ENCODE results near the gene SRGAP1.

SRGAP1 gene

GRCh38 chr12:63967358-63968145 lies 123.1 kb downstream of the SRGAP1 start:
- DNase-seq (ENCODE audit: low read depth) = no peak
- H3K4me3 ChIP-seq (ENCODE audit: low read depth, low read length) = no peak overlapping the region
- TF ChIP-seq CTCF (IDR thresholded peaks at IDR 0.05; ENCODE audit: low read depth, low read length, missing control alignments) = no peak

- no peak overlapping the region for H3K4me3 ChIP-seq (ENCODE audit: low read depth, low read length)
- no peak for DNase-seq (ENCODE audit: low read depth)
- TF ChIP-seq CTCF (IDR thresholded peaks at IDR 0.05; ENCODE audit: low read depth, low read length, missing control alignments) = no peak
Measured at GRCh38 chr12:63968673-63969072, 124.2 kb downstream of the SRGAP1 start.

DNA sequence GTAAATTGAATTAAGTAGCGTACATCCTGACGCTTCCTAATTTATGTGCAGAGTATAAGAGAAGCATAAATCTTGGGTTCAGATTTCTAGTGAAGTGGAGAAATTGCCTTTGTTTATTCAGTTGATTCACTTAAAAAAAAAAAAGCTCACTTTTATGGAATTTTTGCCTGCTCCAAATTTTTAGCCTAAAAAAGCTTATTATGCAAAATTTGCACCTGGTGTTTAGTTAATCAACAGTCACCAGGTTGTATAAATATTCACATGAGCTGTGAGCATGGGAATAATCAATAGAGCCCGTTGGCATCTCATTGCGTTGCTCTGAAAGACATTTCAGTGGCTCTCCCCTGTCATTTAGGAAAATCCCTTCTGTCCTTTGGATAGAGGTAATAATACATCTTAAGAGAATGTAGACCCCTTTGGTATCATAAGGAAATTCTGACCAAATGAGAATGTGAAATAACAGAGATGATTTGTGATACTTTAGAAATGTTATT lies 132.4 kb downstream of the SRGAP1 start:
- DNase-seq (ENCODE audit: low read depth) = no peak
- TF ChIP-seq CTCF (IDR thresholded peaks at IDR 0.05; ENCODE audit: low read depth, low read length, missing control alignments) = no peak
- H3K4me3 ChIP-seq (ENCODE audit: low read depth, low read length) = no peak overlapping the region

- no peak for TF ChIP-seq CTCF (IDR thresholded peaks at IDR 0.05; ENCODE audit: low read depth, low read length, missing control alignments)
- H3K4me3 ChIP-seq (ENCODE audit: low read depth, low read length) = no peak overlapping the region
- DNase-seq (ENCODE audit: low read depth) = no peak
Measured at GRCh38 chr12:63977441-63977840, 132.9 kb downstream of the SRGAP1 start.

GRCh38 chr12:63978519-63978918 lies 134.0 kb downstream of the SRGAP1 start:
- DNase-seq (ENCODE audit: low read depth) = no peak
- no peak overlapping the region for H3K4me3 ChIP-seq (ENCODE audit: low read depth, low read length)
- TF ChIP-seq CTCF (IDR thresholded peaks at IDR 0.05; ENCODE audit: low read depth, low read length, missing control alignments) = no peak

DNA sequence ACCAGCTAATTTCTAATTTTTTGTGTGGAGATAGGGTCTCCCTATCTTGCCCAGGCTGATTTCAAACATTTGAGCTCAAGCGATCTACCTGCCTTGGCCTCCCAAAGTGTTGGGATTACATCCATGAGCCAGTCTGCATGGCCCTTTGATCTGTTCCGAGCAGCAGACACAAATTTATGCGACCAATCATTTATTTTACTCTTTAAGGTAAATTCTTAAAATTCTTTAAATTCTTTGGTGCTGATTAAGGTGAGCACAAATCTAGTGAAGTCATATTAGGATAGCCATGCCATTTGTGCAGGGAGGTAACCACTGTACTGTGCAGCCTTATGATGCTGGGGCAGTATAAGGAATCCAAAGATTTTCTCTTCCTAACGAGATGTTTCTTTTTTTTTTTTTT lies 135.7 kb downstream of the SRGAP1 start:
- DNase-seq (ENCODE audit: low read depth) = no peak
- no peak overlapping the region for H3K4me3 ChIP-seq (ENCODE audit: low read depth, low read length)
- no peak for TF ChIP-seq CTCF (IDR thresholded peaks at IDR 0.05; ENCODE audit: low read depth, low read length, missing control alignments)

DNA sequence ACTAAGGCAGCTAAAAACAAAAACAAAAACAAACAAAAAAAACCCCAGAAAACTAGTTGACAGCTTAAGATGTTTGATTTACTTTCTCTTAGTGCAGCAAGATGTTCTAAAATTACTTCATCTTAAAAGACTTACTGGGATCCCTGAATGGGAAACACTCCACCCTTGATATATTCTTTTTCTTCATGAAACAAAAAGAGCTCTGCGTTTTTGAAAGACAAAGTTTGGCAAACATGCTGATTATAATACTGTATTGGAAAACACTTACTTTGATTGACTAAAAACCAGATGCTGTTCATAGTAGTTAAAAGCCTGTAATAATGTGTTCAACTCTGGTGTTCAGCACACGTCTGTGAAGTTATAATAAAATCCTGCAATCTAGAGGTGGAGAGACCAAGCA lies 136.8 kb downstream of the SRGAP1 start:
- no peak overlapping the region for H3K4me3 ChIP-seq (ENCODE audit: low read depth, low read length)
- TF ChIP-seq CTCF (IDR thresholded peaks at IDR 0.05; ENCODE audit: low read depth, low read length, missing control alignments) = no peak
- no peak for DNase-seq (ENCODE audit: low read depth)
